H1 (cell line): ENCODE data around the gene ERLEC1. TPM values are rescaled to one million over a fixed set of nuclear protein-coding genes. Genes with fewer than 3 reads are reported as not detected.

ENCODE experiments used
- CTCF ChIA-PET: fragments of 300-600 bp; sonication (Branson Sonifier 250); formaldehyde crosslinking; loops from one replicate; lab custom pipeline; 2021; ENCODE audit not compliant: partially characterized antibody; lab: Charles Lee
- POLR2A ChIA-PET: fragments of 300-600 bp; sonication (Branson Sonifier 250); formaldehyde crosslinking; loops from one replicate; lab custom pipeline; 2021; ENCODE audit warnings: inconsistent platforms; ENCODE audit not compliant: partially characterized antibody; lab: Charles Lee
- DNase-seq, 2 experiments: peaks; one replicate each; pipeline versions ENCODE4 v3.0.0 to v3.0.0-alpha.2; 2010 to 2022; ENCODE audit warnings: low spot score in 2 of 2, low read depth in 1 of 2, mixed read lengths in 1 of 2
- FAIRE-seq: peaks from 2 replicates; lab custom pipeline; 2011; peaks lifted over from hg19 to GRCh38; lab: Jason Lieb, UNC
- H2AFZ ChIP-seq: 2 replicates; pipeline ENCODE4 v1.8.1; 2012; ENCODE audit warnings: low read length, inconsistent platforms
- H2AK5ac ChIP-seq: 2 replicates; pipeline ENCODE4 v1.6.1; 2013; ENCODE audit warnings: low read depth, low read length
- H2BK120ac ChIP-seq: replicated peaks from 2 replicates; pipeline ENCODE3; 2013; ENCODE audit warnings: low read depth, low read length, inconsistent platforms
- H2BK12ac ChIP-seq: 2 replicates; pipeline ENCODE4 v1.6.1; 2013; ENCODE audit warnings: low read depth, low read length
- H2BK15ac ChIP-seq: 2 replicates; pipeline ENCODE4 v1.6.1; 2013; ENCODE audit warnings: low read length
- H2BK20ac ChIP-seq: 2 replicates; pipeline ENCODE4 v1.6.1; 2013; ENCODE audit warnings: low read length
- H2BK5ac ChIP-seq: 2 replicates; pipeline ENCODE4 v1.6.1; 2013; ENCODE audit warnings: low read depth, low read length
- H3K14ac ChIP-seq: 2 replicates; pipeline ENCODE4 v1.6.1; 2013; ENCODE audit warnings: inconsistent platforms; ENCODE audit not compliant: insufficient read length
- H3K18ac ChIP-seq: 2 replicates; pipeline ENCODE4 v1.6.1; 2013; ENCODE audit warnings: low read length; ENCODE audit errors: extremely low read depth
- H3K23ac ChIP-seq: 2 replicates; pipeline ENCODE4 v1.6.1; 2013; ENCODE audit warnings: inconsistent platforms; ENCODE audit not compliant: insufficient read length
- H3K23me2 ChIP-seq: 2 replicates; pipeline ENCODE4 v1.6.1; 2013; ENCODE audit warnings: low read depth, low read length
- H3K27ac ChIP-seq: 2 replicates; pipeline ENCODE4 v1.6.1; 2011; ENCODE audit warnings: low read depth, low read length, inconsistent platforms
- H3K27me3 ChIP-seq, 4 experiments: replicated peaks in 1 of 4; 1 replicate in 1 of 4; 2 replicates in 3 of 4; pipeline versions ENCODE4 v1.6.1 to v1.8.1; 2011 to 2013; ENCODE audit warnings: low read length in 3 of 4, mild to moderate bottlenecking in 3 of 4, inconsistent platforms in 2 of 4, mixed read lengths in 2 of 4, moderate library complexity in 1 of 4; ENCODE audit not compliant: control insufficient read depth in 3 of 4, insufficient read depth in 3 of 4; ENCODE audit errors: extremely low read depth in 1 of 4
- H3K36me3 ChIP-seq, 4 experiments: 2 replicates each; pipeline versions ENCODE4 v1.6.1 to v1.8.1; 2011 to 2013; ENCODE audit warnings: mild to moderate bottlenecking in 4 of 4, low read length in 3 of 4, moderate library complexity in 2 of 4, control low read depth in 1 of 4, inconsistent platforms in 1 of 4; ENCODE audit not compliant: insufficient read depth in 4 of 4, control insufficient read depth in 2 of 4
- H3K4ac ChIP-seq: replicated peaks from 2 replicates; pipeline ENCODE3; 2013; ENCODE audit warnings: low read length, low read depth, mixed read lengths, inconsistent platforms; ENCODE audit not compliant: insufficient read length
- H3K4me1 ChIP-seq, 4 experiments: replicated peaks in 1 of 4; 1 replicate in 1 of 4; 2 replicates in 3 of 4; pipeline versions ENCODE4 v1.6.1 to v1.8.1; 2011 to 2013; ENCODE audit warnings: low read length in 3 of 4, inconsistent platforms in 2 of 4, mixed read lengths in 1 of 4; ENCODE audit not compliant: insufficient read depth in 4 of 4, control insufficient read depth in 3 of 4
- H3K4me2 ChIP-seq, 2 experiments: 2 replicates each; pipeline versions ENCODE4 v1.6.1 to v1.8.1; 2011 to 2013; ENCODE audit warnings: low read depth in 2 of 2, low read length in 2 of 2, control low read depth in 1 of 2, inconsistent platforms in 1 of 2, mild to moderate bottlenecking in 1 of 2; ENCODE audit not compliant: insufficient read depth in 1 of 2
- H3K4me3 ChIP-seq, 4 experiments: fragments of 200-600, 300-600 bp in 1 of 4; sonication (generic), shearing (Covaris generic), sonication (Bioruptor Twin) in 1 of 4; 2 replicates each; pipeline versions ENCODE4 v1.5.1 to v1.8.1; 2011 to 2016; ENCODE audit warnings: low read length in 4 of 4, low read depth in 3 of 4, control low read depth in 2 of 4, inconsistent platforms in 2 of 4, mild to moderate bottlenecking in 2 of 4, mixed read lengths in 1 of 4, moderate library complexity in 1 of 4; ENCODE audit not compliant: insufficient read depth in 2 of 4; ENCODE audit errors: extremely low read depth in 1 of 4
- H3K56ac ChIP-seq: replicated peaks from 2 replicates; pipeline ENCODE3; 2013; ENCODE audit warnings: low read depth, mild to moderate bottlenecking, mixed read lengths, low read length, inconsistent platforms; ENCODE audit not compliant: insufficient read length
- H3K79me1 ChIP-seq: 2 replicates; pipeline ENCODE4 v1.6.1; 2013; ENCODE audit warnings: low read depth, low read length, control low read depth
- H3K79me2 ChIP-seq, 2 experiments: 2 replicates each; pipeline versions ENCODE4 v1.6.1 to v1.8.1; 2012 to 2013; ENCODE audit warnings: low read length in 2 of 2, mild to moderate bottlenecking in 2 of 2, inconsistent platforms in 1 of 2; ENCODE audit not compliant: insufficient read depth in 2 of 2, control insufficient read depth in 1 of 2
- H3K9ac ChIP-seq, 4 experiments: replicated peaks in 1 of 4; 1 replicate in 1 of 4; 2 replicates in 3 of 4; pipeline versions ENCODE4 v1.6.1 to v1.8.1; 2011 to 2013; ENCODE audit warnings: low read depth in 3 of 4, low read length in 3 of 4, control low read depth in 2 of 4, mild to moderate bottlenecking in 2 of 4, moderate library complexity in 2 of 4, inconsistent platforms in 1 of 4; ENCODE audit errors: extremely low read depth in 1 of 4
- H3K9me3 ChIP-seq, 2 experiments: 2 replicates each; pipeline versions ENCODE4 v1.6.1 to v1.8.1; 2012 to 2013; ENCODE audit warnings: mild to moderate bottlenecking in 2 of 2, moderate library complexity in 2 of 2, control low read depth in 1 of 2, inconsistent platforms in 1 of 2, low read depth in 1 of 2, low read length in 1 of 2, mixed read lengths in 1 of 2; ENCODE audit not compliant: insufficient read depth in 2 of 2
- H4K20me1 ChIP-seq, 2 experiments: replicated peaks in 1 of 2; 2 replicates each; pipeline versions ENCODE3 to v1.8.1; 2011 to 2013; ENCODE audit warnings: inconsistent platforms in 2 of 2, low read length in 2 of 2, mild to moderate bottlenecking in 1 of 2; ENCODE audit not compliant: insufficient read depth in 2 of 2, control insufficient read depth in 1 of 2
- H4K5ac ChIP-seq: 2 replicates; pipeline ENCODE4 v1.6.1; 2013; ENCODE audit warnings: low read length, low read depth, mixed read lengths, inconsistent platforms; ENCODE audit not compliant: insufficient read length
- H4K8ac ChIP-seq: 2 replicates; pipeline ENCODE4 v1.8.0; 2013; ENCODE audit warnings: mild to moderate bottlenecking, moderate library complexity, low read length, inconsistent platforms; ENCODE audit not compliant: insufficient read depth; ENCODE audit errors: extremely low read depth
- H4K91ac ChIP-seq: replicated peaks from 2 replicates; pipeline ENCODE3; 2013; ENCODE audit warnings: low read length, mixed read lengths, inconsistent platforms; ENCODE audit not compliant: insufficient read length
- BRCA1 ChIP-seq: IDR thresholded peaks from 2 replicates; pipeline ENCODE4 v1.6.1; 2012; ENCODE audit warnings: low read depth, low read length, improper control_type of control experiment
- CEBPB ChIP-seq: IDR thresholded peaks from 2 replicates; pipeline ENCODE4 v1.6.1; 2012; ENCODE audit warnings: low read depth, low read length
- E2F6 ChIP-seq: IDR thresholded peaks from 2 replicates; pipeline ENCODE4 v1.6.1; 2012; ENCODE audit warnings: inconsistent platforms
- FOSL1 ChIP-seq: IDR thresholded peaks from 2 replicates; pipeline ENCODE4 v1.6.1; 2011; ENCODE audit warnings: mild to moderate bottlenecking, low read depth, low read length, moderate library complexity; ENCODE audit not compliant: insufficient read depth
- GTF2F1 ChIP-seq: IDR thresholded peaks from 2 replicates; pipeline ENCODE4 v1.6.1; 2012; ENCODE audit warnings: low read depth, low read length, improper control_type of control experiment, borderline replicate concordance
- POLR2AphosphoS5 ChIP-seq: IDR thresholded peaks from 2 replicates; pipeline ENCODE4 v1.6.1; 2011; ENCODE audit warnings: low read depth, low read length
- POU5F1 ChIP-seq: IDR thresholded peaks from 2 replicates; pipeline ENCODE4 v1.6.1; 2011; ENCODE audit warnings: low read depth, mild to moderate bottlenecking, low read length, moderate library complexity
- RAD21 ChIP-seq, 2 experiments: IDR thresholded peaks in 1 of 2; conservative IDR thresholded peaks in 1 of 2; 2 replicates each; pipeline ENCODE4 v1.6.1; 2011; ENCODE audit warnings: low read depth in 2 of 2, low read length in 2 of 2, improper control_type of control experiment in 1 of 2, inconsistent platforms in 1 of 2, mild to moderate bottlenecking in 1 of 2, moderate library complexity in 1 of 2
- SIN3A ChIP-seq, 2 experiments: IDR thresholded peaks in 1 of 2; conservative IDR thresholded peaks in 1 of 2; 2 replicates each; pipeline ENCODE4 v1.6.1; 2011 to 2012; ENCODE audit warnings: low read length in 2 of 2, improper control_type of control experiment in 1 of 2, low read depth in 1 of 2, mild to moderate bottlenecking in 1 of 2
- SIX5 ChIP-seq: IDR thresholded peaks from 2 replicates; pipeline ENCODE4 v1.6.1; 2011; ENCODE audit warnings: mild to moderate bottlenecking, low read depth, low read length
- TEAD4 ChIP-seq: IDR thresholded peaks from 2 replicates; pipeline ENCODE4 v1.6.1; 2012; ENCODE audit warnings: low read depth, low read length, inconsistent platforms, mixed read lengths
- WGBS, 2 experiments: shearing (Covaris generic) in 1 of 2; methylation state at CpG; one replicate each; pipeline versions ENCODE4 v1.1.6 to v1.1.7; 2013 to 2015; ENCODE audit warnings: low lambda C conversion rate in 2 of 2, mixed read lengths in 2 of 2, inconsistent platforms in 1 of 2, low coverage in 1 of 2, missing lambda C conversion rate in 1 of 2; ENCODE audit not compliant: insufficient replicate concordance in 2 of 2, insufficient coverage in 1 of 2, insufficient read length in 1 of 2; ENCODE audit errors: extremely low coverage in 1 of 2, missing lambda C conversion rate in 1 of 2; 5-methylcytosine and 5-hydroxymethylcytosine counted together
- polyA plus RNA-seq, 7 experiments: library from polyadenylated mRNA; depleted of rRNA in 3 of 7; stranded (reverse) in 5 of 7; unstranded in 2 of 7; fragments of >200 nt in 5 of 7; fragments of 200-250 nt in 2 of 7; gene quantifications; 1 replicate in 5 of 7; 2 replicates in 1 of 7; 4 replicates in 1 of 7; pipeline versions ENCODE4 v1.2.1 to v1.2.3, GENCODE V29; 2011 to 2013; ENCODE audit warnings: missing spikeins in 2 of 7, mixed read lengths in 2 of 7
- total RNA-seq: library from RNA; stranded (reverse); fragmentation: NEBNext Ultra II Directional; extraction: Animal tissue kit (Norgen Biotek cat#: 25700); gene quantifications from 2 replicates; pipeline ENCODE4 v1.2.1, GENCODE V29; 2021
- TF ChIP-seq, protein P1 (sequence below): IDR thresholded peaks from 2 replicates; pipeline ENCODE4 v1.6.1; 2012; ENCODE audit warnings: low read length, inconsistent platforms

Gene ERLEC1
- total and polyA plus RNA-seq, 2 of the 8 experiments (the other 6 are each of a cell fraction or from before 2014, with no cell fraction given), result 12.9 to 26.7 TPM

GRCh38 chr2:53854678-53855077 is 67.8 kb downstream of the ERLEC1 start:
- Histone ChIP-seq H4K8ac (no peak overlapping the region), H3K14ac (no peak overlapping the region), H2BK120ac (no peak overlapping the region), H2BK15ac (no peak overlapping the region), H3K18ac (no peak overlapping the region), H4K20me1 (peaks cover 0 to under 1% of the 10 kb centered on the region in 2 experiments), H3K9ac (no peak overlapping the region), H3K4me3 (no peak overlapping the region), H2BK20ac (no peak overlapping the region), H3K4me2 (no peak overlapping the region), H3K9me3 (no peaks in the 10 kb centered on the region), H3K79me2 (no peaks in the 10 kb centered on the region), H2AK5ac (no peak overlapping the region), H3K4me1 (no peaks in the 10 kb centered on the region; a peak in 1 of 7 replicates), H3K79me1 (no peaks in the 10 kb centered on the region), H3K56ac (no peak overlapping the region), H3K4ac (no peak overlapping the region), H3K27me3 (no peaks in the 10 kb centered on the region), H4K5ac (no peak overlapping the region), H3K27ac (no peak overlapping the region), H3K36me3 (peaks cover 0 to 3% (median 0%) of the 10 kb centered on the region in 4 experiments; a peak in 1 of 8 replicates), H3K23ac (no peak overlapping the region), H4K91ac (no peak overlapping the region), H3K23me2 (peaks cover 4% of the 10 kb centered on the region; the same call in 1 of the 2 replicates), H2AFZ (no peak overlapping the region), H2BK12ac (no peak overlapping the region), H2BK5ac (no peak overlapping the region)
- 81% methylated on average over 2 of the region's 2 CpGs; no CpG with 5 or more reads in 1 of the 2 experiments for WGBS, 2 experiments
- no peak for FAIRE-seq
- POLR2A ChIA-PET, result no interaction called here
- DNase-seq, result no peak
- CTCF ChIA-PET, result interaction anchor here (1.3 kb wide), 1 partner anchor 87 kb away, joined by 3 read pairs; the partner anchor contains the start of gene CHAC2
- TF ChIP-seq SIN3A (conservative IDR thresholded peaks at IDR 0.05 in 1 of 2, IDR thresholded peaks at IDR 0.05 in 1 of 2; ENCODE audit: low read depth in 1 of 2, low read length in 2 of 2), result no peak
- no peak for TF ChIP-seq SIX5
- no peak for TF ChIP-seq CEBPB
- no peak for TF ChIP-seq FOSL1
- no peak for TF ChIP-seq RAD21 (IDR thresholded peaks at IDR 0.05 in 1 of 2, conservative IDR thresholded peaks at IDR 0.05 in 1 of 2; ENCODE audit: low read depth in 2 of 2, low read length in 2 of 2)
- TF ChIP-seq TEAD4, result no peak
- TF ChIP-seq E2F6, result no peak
- TF ChIP-seq POLR2AphosphoS5, result no peak
- TF ChIP-seq BRCA1, result no peak
- TF ChIP-seq, protein P1, sequence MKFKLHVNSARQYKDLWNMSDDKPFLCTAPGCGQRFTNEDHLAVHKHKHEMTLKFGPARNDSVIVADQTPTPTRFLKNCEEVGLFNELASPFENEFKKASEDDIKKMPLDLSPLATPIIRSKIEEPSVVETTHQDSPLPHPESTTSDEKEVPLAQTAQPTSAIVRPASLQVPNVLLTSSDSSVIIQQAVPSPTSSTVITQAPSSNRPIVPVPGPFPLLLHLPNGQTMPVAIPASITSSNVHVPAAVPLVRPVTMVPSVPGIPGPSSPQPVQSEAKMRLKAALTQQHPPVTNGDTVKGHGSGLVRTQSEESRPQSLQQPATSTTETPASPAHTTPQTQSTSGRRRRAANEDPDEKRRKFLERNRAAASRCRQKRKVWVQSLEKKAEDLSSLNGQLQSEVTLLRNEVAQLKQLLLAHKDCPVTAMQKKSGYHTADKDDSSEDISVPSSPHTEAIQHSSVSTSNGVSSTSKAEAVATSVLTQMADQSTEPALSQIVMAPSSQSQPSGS, result no peak
- TF ChIP-seq POU5F1, result no peak
- TF ChIP-seq GTF2F1, result no peak
